Measurements from ENCODE around the gene C10orf105.

Gene C10orf105

GRCh38 chr10:71719464-71720201 lies at the start of gene C10orf105:
Gene C10orf105 (minus strand): TSS chr10:71719778. CDS start chr10:71716337, 3,441 bp downstream.
- DNase-seq (ENCODE audit: low spot score) = no peak

- no peak for DNase-seq (ENCODE audit: low spot score)
Measured at GRCh38 chr10:71767420-71768035, 48.0 kb upstream of the C10orf105 start.

GRCh38 chr10:71766717-71767419 lies 47.3 kb upstream of the C10orf105 start:
- DNase-seq (ENCODE audit: low spot score) = no peak

- no peak for DNase-seq (ENCODE audit: low spot score)
Measured at GRCh38 chr10:71765906-71766716, 46.5 kb upstream of the C10orf105 start.

- DNase-seq (ENCODE audit: low spot score) = no peak
Measured at GRCh38 chr10:71765176-71765904, 45.8 kb upstream of the C10orf105 start.

- DNase-seq (ENCODE audit: low spot score) = no peak
Measured at GRCh38 chr10:71763352-71764127, 44.0 kb upstream of the C10orf105 start.

- no peak for DNase-seq (ENCODE audit: low spot score)
Measured at GRCh38 chr10:71762324-71762723, 42.7 kb upstream of the C10orf105 start.

GRCh38 chr10:71761541-71762113 lies 42.0 kb upstream of the C10orf105 start:
- DNase-seq (ENCODE audit: low spot score) = no peak

- peak; percentile 42 for DNase-seq (ENCODE audit: low spot score)
Measured at GRCh38 chr10:71761105-71761511, 41.5 kb upstream of the C10orf105 start.

GRCh38 chr10:71757399-71757922 lies 37.9 kb upstream of the C10orf105 start:
- DNase-seq (ENCODE audit: low spot score) = no peak

- peak; percentile 57 for DNase-seq (ENCODE audit: low spot score)
Measured at GRCh38 chr10:71756311-71757191, 37.0 kb upstream of the C10orf105 start.

GRCh38 chr10:71755179-71755879 lies 35.8 kb upstream of the C10orf105 start:
- DNase-seq (ENCODE audit: low spot score) = no peak

- no peak for DNase-seq (ENCODE audit: low spot score)
Measured at GRCh38 chr10:71754562-71754961, 35.0 kb upstream of the C10orf105 start.

- no peak for DNase-seq (ENCODE audit: low spot score)
Measured at GRCh38 chr10:71753960-71754505, 34.5 kb upstream of the C10orf105 start.

GRCh38 chr10:71753091-71753959 lies 33.7 kb upstream of the C10orf105 start:
- DNase-seq (ENCODE audit: low spot score) = no peak

GRCh38 chr10:71752391-71753090 lies 33.0 kb upstream of the C10orf105 start:
- DNase-seq (ENCODE audit: low spot score) = peak; percentile 43

Data from CD4-positive, alpha-beta T cell treated with Interleukin-6 at 100 ng/mL for 8 hours (primary cell).